ENCODE measurements around the gene TFPT.
A peak's percentile ranks its signal among the peaks of the same experiment; 100 is the strongest.
"Not testable (repeated sequence)": the region's sequence is repeated elsewhere in the genome, so short reads cannot be mapped to it uniquely, and the experiment has no call there.

Gene TFPT

DNA sequence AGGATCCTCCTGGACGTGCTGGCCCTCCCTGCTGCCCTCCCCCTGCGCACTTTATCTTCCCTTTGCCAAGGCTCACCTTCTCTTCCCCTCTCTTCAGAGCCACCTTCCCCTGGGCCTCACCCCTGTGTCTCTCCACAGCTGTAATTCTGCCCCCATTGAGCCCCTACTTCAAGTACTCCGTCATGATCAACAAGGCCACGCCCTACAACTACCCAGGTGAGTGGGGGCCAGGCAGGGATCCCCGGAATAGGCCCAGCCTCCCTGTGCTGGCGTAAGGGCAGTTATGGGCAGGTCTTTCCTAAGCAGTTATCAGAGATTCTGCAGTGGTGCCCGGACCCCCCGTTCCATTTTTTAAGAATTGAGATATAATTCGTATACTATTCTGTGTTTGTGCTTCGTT lies 9.7 kb downstream of the TFPT start:
- no peak overlapping the region for H3K4me3 ChIP-seq (ENCODE audit: low read depth, low read length)
- no peak for DNase-seq (ENCODE audit: low read depth)
- TF ChIP-seq, protein P1, sequence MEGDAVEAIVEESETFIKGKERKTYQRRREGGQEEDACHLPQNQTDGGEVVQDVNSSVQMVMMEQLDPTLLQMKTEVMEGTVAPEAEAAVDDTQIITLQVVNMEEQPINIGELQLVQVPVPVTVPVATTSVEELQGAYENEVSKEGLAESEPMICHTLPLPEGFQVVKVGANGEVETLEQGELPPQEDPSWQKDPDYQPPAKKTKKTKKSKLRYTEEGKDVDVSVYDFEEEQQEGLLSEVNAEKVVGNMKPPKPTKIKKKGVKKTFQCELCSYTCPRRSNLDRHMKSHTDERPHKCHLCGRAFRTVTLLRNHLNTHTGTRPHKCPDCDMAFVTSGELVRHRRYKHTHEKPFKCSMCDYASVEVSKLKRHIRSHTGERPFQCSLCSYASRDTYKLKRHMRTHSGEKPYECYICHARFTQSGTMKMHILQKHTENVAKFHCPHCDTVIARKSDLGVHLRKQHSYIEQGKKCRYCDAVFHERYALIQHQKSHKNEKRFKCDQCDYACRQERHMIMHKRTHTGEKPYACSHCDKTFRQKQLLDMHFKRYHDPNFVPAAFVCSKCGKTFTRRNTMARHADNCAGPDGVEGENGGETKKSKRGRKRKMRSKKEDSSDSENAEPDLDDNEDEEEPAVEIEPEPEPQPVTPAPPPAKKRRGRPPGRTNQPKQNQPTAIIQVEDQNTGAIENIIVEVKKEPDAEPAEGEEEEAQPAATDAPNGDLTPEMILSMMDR (IDR thresholded peaks at IDR 0.05; ENCODE audit: control insufficient read depth, extremely low read depth, insufficient read depth), result no peak

DNA sequence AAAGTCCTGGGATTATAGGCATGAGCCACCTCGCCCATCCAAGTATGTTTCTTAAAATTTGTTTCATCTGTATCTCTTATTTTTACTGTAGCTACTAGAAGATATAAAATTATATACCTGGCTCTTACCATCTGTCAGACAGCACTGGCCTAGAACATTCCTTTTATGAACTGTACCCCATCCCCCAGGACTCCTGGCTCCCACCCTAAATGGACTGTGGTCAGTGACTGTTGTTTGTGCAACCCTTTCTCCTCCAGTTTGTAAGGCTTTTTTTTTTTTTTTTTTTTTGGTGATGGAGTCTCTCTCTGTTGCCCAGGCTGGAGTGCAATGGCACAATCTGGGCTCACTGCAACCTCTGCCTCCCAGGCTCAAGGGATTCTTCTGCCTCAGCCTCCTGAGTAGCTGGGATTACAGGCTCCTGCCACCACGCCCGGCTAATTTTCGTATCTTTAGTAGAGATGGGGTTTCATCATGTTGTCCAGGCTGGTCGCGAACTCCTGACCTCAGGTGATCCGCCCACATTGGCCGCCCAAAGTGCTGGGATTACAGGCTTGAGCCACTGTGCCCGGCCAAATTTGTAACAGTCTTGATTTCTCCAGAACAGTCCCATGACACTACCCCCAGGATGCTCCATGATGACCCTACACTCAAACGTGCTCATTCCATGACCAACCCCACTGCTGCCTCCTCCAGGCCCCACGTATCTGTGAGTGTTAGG lies 10.3 kb downstream of the TFPT start:
- DNase-seq (ENCODE audit: low read depth), result no peak
- TF ChIP-seq, protein P1 (IDR thresholded peaks at IDR 0.05; ENCODE audit: control insufficient read depth, extremely low read depth, insufficient read depth), result no peak

DNA sequence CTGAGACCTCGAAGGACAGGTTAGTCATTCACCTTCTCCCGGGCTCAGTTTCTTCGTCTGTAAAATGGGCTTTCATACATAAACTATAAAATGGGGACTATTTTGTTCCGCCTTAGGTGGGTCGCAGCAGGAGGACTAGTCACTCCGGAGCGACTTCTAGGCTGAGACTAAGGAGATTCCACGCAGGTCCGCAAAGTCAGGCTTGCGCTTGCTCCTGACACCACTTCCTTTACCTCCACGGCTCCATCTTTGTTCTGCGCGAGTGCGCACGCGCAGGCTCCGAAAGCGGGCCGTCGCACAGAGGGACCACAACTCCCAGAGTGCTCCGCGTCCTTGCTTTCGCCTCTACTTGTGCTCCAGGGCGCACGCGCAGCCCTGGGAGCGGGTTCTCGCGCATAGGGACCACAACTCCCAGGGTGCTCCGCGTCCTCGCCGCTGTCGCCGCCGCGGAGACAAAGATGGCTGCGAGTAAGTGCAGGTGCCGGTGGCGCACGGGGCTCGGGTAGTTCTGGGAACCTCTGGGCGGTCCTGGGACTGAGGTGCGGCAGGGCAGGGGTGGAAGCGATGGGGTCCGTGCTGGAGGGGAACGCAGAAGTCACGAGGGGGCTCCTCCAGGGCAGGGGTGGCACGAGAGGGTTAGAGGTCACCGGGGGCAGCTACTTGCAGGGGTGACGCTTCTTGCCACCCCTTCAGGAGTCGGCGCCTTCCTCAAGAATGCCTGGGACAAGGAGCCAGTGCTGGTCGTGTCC lies 12.9 kb downstream of the TFPT start, which contains the start of gene NDUFA3:
Gene NDUFA3 (plus strand): TSS at position 435 of the 749 bp plus-strand sequence. CDS start 24 bp downstream, at position 459.
- DNase-seq (ENCODE audit: low read depth), result peak; percentile 92
- peak within 1 kb of the TSS; percentile 85 for H3K4me3 ChIP-seq (ENCODE audit: low read depth, low read length)
- TF ChIP-seq, protein P1 (IDR thresholded peaks at IDR 0.05; ENCODE audit: control insufficient read depth, extremely low read depth, insufficient read depth), result no peak

More for the DNA sequence above, 10.3 kb downstream of the TFPT start:
- no peak overlapping the region for H3K4me3 ChIP-seq (ENCODE audit: low read depth, low read length)

GRCh38 chr19:54100561-54100960 lies 14.9 kb downstream of the TFPT start, which contains the start of gene OSCAR:
Gene OSCAR, minus strand, starts transcription at chr19:54100803. Its CDS starts 11 bp downstream, at chr19:54100792.
- TF ChIP-seq, protein P1 (IDR thresholded peaks at IDR 0.05; ENCODE audit: control insufficient read depth, extremely low read depth, insufficient read depth), result no peak
- no peak within 1 kb of the TSS for H3K4me3 ChIP-seq (ENCODE audit: low read depth, low read length)
- no peak for DNase-seq (ENCODE audit: low read depth)

- not testable (repeated sequence) for DNase-seq (ENCODE audit: low read depth); H3K4me3 ChIP-seq (ENCODE audit: low read depth, low read length)
Measured at GRCh38 chr19:54099903-54100255, 15.6 kb downstream of the TFPT start.

DNA sequence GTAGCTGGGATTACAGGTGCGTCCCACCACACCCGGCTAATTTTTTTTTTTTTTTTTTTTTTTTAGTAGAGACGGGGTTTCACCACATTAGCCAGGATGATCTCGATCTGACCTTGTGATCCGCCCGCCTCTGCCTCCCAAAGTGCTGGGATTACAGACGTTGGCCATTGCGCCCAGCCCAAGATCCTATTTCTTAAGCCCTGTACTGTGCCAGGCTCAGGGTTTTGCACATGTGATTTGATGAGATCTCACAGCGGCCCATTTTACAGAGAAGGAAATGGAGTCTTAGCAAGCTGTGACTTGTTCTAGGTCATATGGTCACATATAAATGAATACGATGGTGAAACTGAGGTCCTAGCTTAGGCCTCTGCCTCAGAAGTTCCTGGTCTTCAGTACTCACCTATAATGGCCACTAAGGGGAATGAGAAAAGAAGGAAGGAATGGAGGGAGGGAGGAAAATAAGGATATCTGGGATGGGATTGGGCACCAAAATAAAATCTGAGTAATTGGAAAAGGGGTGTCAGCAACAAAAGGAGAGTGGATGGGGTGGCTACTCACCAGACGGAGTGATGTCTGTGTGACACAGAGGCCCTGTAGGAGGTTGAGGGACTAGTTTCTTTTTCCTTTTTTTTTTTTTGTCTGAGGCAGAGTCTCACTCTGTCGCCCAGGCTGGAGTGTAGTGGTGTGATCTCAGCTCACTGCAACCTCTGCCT lies 16.1 kb downstream of the TFPT start:
- no peak overlapping the region for H3K4me3 ChIP-seq (ENCODE audit: low read depth, low read length)
- no peak for DNase-seq (ENCODE audit: low read depth)
- TF ChIP-seq, protein P1 (IDR thresholded peaks at IDR 0.05; ENCODE audit: control insufficient read depth, extremely low read depth, insufficient read depth), result no peak

DNA sequence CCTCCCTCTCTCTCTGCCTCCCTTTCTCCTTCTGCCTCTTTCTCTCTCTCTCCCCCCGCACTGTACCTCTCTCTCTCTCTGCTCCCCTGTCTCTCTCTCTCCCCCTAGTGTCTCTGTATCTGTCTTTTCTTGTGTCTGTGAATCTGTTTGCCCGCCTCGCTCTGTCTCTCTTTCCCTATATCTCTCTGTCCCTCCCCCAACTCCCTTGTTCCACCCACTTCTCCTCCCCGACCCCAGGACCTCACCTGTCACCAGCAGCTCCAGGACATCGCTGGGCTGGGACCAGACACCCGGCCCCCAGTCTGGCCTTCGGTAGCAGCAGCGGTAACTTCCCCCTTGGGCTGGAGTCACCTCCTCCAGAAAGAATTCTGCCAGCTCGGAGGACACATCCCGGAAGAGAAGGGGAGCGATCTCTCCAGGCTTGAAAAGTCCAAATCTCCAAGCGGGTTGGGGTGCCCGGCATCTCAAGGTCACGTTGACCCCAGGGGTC lies 18.8 kb downstream of the TFPT start:
- TF ChIP-seq, protein P1 (IDR thresholded peaks at IDR 0.05; ENCODE audit: control insufficient read depth, extremely low read depth, insufficient read depth), result peak; percentile 15; the same call in 1 of the 2 replicates
- no peak for DNase-seq (ENCODE audit: low read depth)
- H3K4me3 ChIP-seq (ENCODE audit: low read depth, low read length), result no peak overlapping the region

DNA sequence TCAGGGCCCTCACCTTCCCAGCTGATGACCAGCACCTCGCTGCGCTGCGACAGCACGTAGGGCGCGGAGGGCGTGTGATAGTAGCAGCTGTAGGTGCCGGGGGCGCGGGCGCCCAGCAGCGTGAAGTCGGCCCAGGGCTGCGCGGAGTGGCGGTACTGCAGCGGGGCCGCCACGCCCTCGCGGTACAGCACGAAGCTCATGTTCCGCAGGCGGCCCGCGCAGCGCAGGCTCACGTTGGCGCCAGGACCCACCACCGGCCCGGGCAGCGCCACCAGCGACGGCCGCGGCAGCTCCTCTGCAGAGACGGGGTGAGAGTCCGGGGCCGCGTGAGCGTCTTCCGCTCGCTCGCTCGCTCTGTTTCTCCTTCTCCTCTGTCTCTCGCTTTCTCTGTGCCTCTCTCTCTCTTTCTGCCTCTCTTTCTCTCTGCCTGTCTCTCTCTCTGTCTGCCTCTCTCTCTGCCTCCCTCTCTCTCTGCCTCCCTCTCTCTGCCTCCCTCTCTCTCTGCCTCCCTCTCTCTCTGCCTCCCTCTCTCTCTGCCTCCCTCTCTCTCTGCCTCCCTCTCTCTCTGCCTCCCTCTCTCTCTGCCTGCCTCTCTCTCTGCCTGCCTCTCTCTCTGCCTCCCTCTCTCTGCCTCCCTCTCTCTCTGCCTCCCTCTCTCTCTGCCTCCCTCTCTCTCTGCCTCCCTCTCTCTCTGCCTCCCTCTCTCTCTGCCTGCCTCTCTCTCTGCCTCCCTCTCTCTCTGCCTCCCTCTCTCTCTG lies 19.4 kb downstream of the TFPT start:
- H3K4me3 ChIP-seq (ENCODE audit: low read depth, low read length), result peak overlapping the region; percentile 25; the same call in 1 of the 2 replicates
- DNase-seq (ENCODE audit: low read depth), result not testable (repeated sequence)

Data from LNCaP clone FGC (cell line).